Measurements from ENCODE around the gene THUMPD1.
"Not testable (repeated sequence)": the region's sequence is repeated elsewhere in the genome, so short reads cannot be mapped to it uniquely, and the experiment has no call there.

THUMPD1 gene, protein sequence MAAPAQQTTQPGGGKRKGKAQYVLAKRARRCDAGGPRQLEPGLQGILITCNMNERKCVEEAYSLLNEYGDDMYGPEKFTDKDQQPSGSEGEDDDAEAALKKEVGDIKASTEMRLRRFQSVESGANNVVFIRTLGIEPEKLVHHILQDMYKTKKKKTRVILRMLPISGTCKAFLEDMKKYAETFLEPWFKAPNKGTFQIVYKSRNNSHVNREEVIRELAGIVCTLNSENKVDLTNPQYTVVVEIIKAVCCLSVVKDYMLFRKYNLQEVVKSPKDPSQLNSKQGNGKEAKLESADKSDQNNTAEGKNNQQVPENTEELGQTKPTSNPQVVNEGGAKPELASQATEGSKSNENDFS

DNA sequence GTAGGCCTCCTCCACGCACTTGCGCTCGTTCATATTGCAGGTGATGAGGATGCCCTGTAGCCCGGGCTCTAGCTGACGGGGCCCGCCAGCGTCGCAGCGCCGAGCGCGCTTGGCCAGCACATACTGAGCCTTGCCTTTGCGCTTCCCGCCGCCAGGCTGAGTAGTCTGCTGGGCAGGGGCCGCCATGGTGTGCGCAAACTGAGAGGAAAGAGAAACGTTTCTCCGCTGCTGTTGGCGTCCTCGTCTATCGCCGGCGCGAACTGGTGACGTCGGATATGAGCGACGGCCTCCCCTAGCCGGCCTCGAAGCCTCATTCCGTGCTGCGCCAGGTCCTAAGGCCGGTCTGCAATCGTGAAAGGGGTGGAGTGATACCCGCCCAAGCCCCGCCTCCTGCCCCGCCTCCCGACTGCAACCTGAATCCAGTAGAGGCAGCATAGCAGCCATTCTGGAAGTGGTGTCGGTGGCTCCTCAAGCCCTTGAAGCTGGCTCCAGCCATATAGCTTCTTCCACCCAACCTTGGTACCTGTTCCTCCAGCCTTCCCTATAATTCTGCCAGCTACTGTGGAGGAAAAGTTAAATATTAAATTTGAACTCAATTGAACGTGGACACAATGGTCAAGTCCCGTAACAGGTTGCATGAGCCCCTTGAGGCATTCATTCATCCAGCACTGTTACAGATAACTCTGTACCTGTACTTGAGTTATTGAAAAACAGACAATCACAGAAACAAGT is at the start of gene THUMPD1:
Gene THUMPD1, minus strand, starts transcription at position 265 of the 732 bp plus-strand sequence. Its CDS starts 79 bp downstream, at position 186.
- peak; percentile 97 for DNase-seq (ENCODE audit: low spot score)

DNA sequence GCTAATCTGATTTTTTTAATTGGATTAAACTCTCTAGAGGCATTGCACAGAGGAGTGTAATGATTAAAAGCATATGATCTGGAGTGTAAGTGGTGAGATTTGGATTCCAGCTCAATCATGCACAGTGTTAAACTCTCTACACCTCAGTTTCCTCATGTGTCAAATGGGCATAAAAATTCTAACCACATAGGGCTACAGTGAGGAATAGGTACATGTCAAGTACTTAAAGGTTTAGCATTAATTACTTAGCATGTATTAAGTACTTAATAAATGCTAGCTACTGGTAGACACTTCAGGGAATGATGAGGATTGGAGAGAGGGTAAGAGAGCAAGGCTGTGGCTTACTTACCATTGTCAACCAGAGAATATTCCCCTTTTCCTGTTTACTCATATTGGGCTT is 47.5 kb upstream of the THUMPD1 start:
- DNase-seq (ENCODE audit: low spot score): no peak

DNA sequence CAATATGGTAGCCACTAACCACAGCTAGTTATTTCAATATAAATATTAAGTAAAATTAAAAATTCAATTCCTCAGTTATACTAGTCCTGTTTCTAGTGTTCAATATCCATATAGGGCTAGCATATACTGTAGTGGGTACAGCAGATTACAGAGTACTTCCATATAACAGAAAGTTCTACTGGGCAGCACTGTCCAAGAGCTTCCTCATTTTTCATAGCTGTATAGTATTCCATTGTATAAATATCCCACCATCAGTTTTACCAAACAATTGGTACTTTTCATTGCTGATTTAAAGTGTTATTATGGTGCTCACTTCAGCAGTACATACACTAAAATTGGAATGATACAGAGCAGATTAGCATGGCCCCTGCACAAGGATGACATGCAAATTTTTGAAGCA is 42.6 kb upstream of the THUMPD1 start:
- no peak for DNase-seq (ENCODE audit: low spot score)

DNA sequence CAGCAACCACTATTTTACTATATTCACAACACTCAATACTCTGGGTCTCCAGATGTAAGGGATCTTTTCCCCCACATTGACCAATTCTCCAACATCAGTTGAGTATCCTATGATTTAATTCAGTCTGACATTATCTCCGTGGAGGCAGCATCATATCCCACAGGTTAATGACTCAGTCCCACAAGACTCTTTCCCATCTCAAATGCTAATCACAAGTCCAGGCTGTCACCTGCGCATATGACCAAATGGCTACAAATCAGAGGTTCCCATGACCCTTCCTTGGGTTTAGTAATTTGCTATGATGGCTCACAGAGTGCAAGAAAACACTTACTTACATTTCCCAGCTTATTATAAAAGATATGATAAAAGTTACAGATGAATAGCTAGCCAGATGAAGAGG is 40.9 kb upstream of the THUMPD1 start:
- no peak for DNase-seq (ENCODE audit: low spot score)

DNA sequence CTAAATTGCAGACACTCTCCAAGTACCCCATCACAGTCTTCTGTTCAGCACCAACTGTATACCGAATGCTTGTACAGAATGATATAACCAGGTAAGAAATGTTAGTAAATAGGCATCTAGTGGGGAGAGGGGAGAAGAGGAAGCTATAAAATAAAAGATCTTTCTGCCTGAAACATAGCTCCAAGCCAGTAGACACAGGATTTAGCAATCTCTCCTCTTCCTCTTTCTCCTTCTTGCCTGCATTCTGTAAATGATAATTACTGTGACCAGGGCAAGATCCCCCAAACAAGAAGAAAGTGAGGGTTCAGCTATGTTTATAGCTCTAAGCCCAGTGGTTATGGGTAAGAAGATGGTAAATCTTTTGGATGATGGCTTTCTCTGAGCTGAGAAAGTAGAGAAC is 40.1 kb upstream of the THUMPD1 start:
- no peak for DNase-seq (ENCODE audit: low spot score)

DNA sequence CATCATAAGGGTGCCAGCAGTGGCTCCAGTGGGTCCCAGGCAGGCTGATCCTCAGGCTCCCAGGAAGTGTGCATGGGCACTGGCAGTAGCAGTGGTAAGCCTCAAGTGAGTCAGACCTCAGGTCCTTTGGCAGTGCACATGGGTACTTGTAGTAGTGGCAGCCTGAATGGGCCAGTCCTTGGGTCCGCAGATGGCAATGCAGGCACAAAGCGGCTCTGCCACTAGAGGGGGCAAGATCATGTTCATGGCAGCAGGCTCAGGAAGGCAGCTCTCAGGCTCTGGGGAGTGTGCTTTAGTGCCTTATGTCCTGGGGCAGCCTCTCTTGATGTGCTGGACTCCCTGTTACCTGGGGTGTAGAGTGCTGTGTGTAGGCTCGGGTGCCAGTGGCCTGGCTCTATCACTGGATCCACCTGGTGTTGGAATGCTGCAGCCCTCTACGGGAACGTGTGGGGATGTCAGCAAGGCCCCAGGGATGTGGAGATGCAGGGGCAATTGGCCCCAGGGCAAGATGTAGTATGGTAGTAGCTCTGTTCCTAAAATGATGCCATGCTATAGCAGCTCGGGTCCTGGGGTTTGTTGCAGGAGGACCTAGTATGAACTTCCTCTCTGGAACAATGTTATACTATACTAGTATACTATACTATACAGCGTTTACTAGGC is 33.2 kb upstream of the THUMPD1 start:
- peak; percentile 6 for DNase-seq (ENCODE audit: low spot score)

DNA sequence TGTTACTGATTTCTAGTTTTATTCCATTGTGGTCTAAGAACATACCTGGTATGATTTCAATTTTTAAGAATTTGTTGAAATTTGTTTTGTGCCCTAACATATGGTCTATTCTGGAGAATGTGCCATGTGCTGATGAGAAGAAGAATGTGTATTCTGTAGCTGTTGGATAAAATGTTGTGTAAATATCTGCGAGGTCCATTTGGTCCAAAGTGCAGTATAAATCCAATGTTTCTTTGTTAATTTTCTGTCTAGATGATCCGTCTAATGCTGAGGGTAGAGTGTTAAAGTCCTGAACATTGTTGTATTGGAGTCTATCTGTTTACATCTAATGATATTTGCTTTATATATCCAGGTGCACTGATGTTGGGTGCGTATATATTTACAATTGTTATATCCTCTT is 32.1 kb upstream of the THUMPD1 start:
- no peak for DNase-seq (ENCODE audit: low spot score)

DNA sequence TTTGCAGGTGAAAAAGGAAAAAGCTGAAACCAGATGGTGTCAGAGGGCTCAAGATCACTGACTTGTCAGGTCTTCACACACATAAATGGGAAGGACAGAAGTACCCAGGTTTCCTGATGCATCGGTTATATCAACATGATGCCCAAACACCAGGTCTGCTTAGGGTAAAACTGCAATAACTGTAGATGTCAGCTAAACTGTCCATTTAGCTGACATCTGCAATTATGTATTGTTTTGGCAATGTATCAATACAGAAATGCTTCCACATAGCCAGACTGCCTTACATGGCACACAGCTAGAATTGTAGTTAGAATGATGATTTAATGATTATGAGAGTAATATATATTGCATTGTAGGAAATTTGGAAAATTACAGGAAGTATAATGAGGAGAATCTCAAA is 27.2 kb upstream of the THUMPD1 start:
- no peak for DNase-seq (ENCODE audit: low spot score)

DNA sequence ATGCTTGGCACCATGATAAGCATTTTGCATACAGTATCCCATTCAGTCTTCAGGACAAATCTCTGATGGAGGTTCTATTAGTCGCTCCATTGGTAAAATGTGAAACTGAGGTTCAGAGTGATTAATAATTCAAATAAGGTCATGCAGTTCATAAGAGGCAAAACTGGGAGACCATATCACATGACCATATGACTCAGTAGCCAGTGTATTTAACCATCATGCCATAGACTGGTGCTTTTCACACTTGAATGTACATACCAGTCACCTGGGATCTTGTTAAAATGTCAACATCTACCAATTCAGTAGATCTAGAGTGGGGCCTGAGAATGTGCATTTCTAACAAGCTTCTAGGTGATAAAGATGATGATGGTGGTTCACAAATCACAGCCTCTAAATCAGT is 26.5 kb upstream of the THUMPD1 start:
- DNase-seq (ENCODE audit: low spot score): no peak

DNA sequence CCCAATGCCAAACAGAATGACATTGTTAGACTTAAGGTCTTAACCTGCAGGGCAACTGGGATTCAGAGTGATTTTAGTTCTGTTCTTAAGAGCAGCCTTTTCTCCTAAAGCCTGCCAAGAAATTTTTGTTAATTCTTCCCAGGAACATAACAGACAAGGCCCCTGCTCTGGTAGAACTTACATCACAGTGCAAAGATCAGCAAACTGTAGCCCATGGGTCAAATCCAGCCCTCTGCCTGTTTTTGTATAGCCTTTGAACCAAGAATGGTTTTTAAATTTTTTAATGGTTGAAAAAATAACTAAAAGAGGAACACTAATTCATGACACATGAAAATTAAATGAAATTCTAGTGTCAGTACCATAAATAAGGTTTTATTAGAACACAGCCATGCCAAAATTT is 26.0 kb upstream of the THUMPD1 start:
- DNase-seq (ENCODE audit: low spot score): no peak

DNA sequence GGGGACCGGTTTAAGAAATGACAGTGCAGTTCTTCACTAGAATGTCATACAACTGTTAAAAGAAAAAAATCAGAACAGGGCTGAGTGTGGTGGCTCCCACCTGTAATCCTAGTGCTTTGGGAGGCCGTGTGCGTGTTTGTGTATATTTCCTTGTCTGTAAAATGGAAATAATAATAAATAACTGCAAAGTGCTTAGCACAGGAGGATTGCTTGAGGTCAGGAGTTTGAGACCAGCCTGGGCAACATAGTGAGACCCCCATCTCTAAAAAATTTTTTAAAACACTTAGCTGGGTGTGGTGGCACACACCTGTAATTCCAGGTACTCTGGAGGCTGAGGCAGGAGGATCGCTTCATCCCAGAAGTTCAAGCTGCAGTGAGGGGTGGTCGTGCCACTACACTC is 24.7 kb upstream of the THUMPD1 start:
- no peak for DNase-seq (ENCODE audit: low spot score)

DNA sequence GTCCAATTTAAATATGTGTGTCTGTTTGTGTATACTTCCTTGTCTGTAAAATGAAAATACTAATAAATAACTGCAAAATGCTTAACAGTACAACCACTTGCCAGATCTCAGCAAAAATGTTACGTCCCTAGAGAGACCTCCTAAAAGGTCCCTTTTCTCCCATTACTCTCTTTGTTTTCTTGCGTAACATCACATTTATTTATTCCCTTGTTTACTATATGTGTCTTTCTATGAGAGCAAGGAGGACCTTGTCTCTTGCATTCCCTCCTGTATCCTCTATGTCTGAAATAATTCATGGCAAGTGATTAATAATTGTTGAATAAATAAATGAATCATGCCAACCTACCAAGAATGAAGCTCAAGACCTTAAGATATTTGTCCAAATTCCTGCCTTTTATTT is 24.1 kb upstream of the THUMPD1 start:
- DNase-seq (ENCODE audit: low spot score): no peak

DNA sequence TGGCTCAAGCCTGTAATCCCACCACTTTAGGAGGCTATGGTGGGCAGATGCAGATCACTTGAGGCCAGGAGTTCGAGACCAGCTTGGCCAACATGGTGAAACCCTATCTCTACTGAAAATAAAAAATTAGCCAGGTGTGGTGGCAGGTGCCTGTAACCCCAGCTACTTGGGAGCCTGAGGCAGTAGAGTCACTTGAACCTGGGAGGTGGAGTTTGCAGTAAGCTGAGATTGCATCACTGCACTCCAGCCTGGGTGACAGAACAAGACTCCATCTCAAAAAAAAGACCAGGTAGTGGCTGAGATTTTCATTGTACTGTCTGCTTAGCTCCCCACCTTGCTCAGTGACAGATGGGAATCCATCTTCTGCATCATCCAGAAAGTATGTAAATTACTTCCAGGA is 22.8 kb upstream of the THUMPD1 start:
- not testable (repeated sequence) for DNase-seq (ENCODE audit: low spot score)

DNA sequence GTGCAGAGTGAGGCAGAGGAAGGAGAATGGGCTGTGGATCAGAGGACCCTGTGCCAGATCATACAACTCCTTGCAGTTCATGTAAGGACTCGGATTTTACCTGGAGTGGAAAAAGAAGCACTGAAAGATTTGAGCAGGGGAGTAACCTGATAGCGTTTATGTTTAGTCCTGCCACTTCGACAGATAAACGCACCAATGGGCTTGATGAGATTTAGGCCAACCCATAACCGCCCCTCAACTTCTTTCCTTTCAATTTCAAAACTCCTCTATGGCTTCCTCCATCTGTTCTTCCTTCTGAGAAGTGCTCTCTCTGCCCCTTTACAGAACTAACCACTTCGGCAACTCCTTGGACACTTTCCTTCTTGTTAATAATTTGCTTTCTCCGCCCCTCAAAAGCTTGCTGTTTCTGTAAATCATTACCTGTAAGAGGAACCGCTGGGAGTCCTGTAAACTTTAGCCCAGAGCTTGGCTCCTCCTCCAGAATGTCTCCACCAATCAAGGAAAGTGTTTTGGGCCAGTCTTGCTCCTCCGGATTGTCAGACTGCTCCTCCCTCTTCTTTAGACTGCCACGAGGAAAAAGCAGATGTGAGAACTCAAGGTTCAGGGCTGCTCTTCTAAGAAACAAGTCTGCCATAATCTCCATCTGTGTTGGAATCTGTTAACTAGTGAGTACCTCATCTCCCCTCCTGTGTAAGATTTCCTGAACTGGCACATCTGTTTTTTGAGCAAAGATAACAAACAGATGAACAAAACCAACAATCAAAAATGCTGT is 22.0 kb upstream of the THUMPD1 start, which contains the start of gene ACSM3:
Gene ACSM3, plus strand, starts transcription at position 554 of the 772 bp plus-strand sequence. CDS start 6,021 bp downstream, outside the sequence.
- DNase-seq (ENCODE audit: low spot score): peak; percentile 70

DNA sequence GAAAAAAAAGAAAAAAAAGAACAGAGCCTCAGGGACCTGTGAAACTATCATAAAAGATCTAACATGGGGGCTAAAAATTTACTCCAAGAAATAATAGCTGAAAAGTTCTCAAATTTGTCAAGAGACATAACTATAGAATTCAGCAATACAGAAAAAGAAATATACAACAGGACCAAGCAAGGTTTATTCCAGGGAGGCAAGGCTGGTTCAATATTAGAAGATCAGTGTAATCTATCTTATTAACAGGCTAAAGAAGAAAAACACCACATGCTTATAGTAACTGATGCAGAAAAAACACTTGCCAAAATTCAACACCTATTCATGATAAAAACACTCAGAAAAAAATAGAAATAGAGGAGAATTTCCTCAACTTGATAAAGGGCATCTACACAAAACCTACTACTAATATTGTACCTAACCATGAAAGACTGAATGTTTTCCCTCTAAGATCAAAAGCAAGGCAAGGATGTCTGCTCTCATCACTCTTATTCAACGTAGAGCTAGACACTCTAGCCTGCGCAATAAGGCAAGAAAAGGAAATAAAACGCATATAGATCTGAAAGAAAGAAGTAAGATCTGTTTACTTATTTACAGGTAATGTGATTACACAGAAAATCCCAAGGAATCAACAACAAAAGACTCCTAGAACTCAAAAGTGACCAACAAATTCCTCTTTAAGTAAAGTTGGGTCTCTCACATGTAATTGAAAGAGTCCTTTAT is 20.9 kb upstream of the THUMPD1 start:
- no peak for DNase-seq (ENCODE audit: low spot score)

DNA sequence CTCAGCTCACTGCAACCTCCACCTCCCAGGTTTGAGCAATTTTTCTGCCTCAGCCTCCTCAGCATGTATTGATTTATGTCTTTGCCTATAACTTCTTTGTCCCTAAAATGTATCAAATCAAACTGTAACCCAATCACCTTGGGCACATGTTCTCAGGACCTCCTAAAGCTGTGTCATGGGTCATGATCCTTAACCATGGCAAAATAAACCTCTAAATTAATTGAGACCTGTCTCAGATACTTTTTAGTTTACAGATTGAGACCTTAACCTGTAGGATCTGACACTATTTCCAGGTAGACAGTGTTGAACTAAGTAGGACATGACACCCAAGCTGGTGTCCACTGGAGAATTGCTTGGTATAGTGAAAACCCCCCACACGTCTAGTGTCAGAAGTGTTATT is 19.6 kb upstream of the THUMPD1 start:
- no peak for DNase-seq (ENCODE audit: low spot score)

DNA sequence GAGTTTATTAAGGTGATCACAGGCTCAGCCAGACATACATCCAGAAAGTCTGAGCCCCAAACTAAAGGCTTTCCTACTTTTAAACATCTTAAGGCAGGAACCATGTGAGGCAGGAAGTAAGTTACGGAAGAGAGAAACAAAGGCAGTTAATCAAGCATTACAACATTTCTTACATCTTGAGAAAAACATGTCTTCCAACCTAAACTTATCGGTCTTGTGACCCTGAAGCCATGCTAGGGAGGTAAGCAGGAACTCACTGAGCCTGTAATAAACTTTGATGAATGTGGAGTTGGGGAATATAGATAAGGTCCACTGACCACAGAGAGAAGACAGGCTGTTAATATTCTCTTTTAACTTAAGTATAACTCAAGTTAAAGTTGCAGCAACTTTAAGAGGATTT is 18.7 kb upstream of the THUMPD1 start:
- no peak for DNase-seq (ENCODE audit: low spot score)

DNA sequence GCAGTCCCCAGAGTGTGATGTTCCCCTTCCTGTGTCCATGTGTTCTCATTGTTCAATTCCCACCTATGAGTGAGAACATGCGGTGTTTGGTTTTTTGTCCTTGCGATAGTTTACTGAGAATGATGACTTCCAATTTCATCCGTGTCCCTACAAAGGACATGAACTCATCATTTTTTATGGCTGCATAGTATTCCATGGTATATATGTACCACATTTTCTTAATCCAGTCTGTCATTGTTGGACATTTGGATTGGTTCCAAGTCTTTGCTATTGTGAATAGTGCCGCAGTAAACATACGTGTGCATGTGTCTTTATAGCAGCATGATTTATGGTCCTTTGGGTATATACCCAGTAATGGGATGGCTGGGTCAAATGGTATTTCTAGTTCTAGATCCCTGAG is 14.2 kb upstream of the THUMPD1 start:
- not testable (repeated sequence) for DNase-seq (ENCODE audit: low spot score)

DNA sequence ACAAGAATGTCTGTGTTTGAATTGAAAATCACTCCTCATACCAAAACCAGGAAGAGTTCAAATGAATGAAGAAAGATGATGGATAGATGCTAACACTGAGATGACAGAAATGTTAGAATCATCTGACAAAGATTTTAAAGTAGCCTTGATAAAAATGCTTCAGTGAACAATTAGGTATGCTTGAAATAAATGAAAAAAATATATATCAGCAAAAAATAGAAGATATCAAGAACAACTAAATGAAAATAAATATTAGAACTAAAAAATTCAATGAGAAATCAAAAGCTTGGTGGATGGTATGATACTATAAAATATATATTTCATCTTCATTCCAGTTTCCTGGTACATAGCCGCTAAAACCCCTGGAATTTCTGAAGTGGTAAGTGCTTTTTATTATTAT is 13.6 kb upstream of the THUMPD1 start:
- no peak for DNase-seq (ENCODE audit: low spot score)

DNA sequence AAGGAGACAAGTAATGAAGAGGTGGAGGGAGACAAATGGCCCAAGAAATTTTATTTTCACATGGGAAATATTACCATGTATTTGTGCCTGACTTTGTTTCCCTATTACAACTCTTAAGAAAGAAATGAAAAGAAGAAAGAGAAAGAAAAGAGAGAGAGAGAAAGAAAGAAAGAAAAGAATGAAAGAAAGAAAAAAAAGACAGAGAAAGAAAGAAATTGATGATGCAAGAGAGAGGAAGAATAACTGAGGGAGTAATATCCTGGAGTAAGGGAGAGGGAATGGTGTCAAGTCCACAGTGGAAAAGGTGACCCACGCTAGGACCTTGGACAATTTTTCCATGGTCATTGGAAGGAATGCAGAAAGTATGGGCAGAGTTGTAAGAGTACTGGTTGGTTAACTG is 12.1 kb upstream of the THUMPD1 start:
- no peak for DNase-seq (ENCODE audit: low spot score)

DNA sequence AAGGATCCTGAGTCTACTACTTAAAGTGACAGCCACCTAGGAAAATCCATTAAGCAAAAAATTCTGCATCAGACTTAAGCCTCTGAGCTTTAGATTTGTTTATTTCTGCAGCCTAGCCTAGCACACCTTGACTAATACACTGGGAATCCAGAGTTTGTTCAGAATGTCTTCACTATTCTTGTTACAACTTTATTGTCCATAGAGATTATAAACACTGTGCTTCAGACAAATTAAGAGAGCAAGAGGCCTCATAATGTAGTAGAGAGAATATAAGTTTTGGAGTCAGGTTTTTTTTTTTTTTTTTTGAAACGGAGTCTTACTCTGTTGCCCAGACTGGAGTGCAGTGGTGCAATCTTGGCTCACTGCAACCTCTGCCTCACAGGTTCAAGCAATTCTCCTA is 8.9 kb upstream of the THUMPD1 start:
- DNase-seq (ENCODE audit: low spot score): no peak

DNA sequence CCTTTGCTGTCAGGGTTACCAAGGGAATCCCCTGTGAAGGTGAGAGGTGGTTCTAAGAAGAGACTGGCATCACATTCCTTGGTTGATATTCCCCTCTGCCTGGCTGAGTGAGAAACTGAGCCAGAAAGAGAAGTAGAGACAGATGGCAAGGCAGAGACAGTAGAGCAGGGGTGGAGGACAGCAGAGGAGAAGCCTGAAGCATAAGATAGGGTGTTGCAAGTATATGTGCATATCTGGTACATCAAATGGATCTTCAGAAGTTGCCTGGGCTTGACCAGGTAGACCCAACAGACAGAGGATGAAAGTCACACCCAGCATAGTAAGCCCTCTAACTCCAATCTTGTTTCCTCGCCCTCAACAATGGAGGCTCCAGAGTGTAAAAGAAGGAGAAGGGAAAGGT is 7.9 kb upstream of the THUMPD1 start:
- DNase-seq (ENCODE audit: low spot score): no peak

Data from Ammon's horn (tissue), 1 donor.